ENCODE results near the gene EML3. TPM values are rescaled to one million over a fixed set of nuclear protein-coding genes. Genes with fewer than 3 reads are reported as not detected.

Gene EML3
- total RNA-seq, 4 donors from 2014 or later = 64.9 to 138 (median 93.9) TPM

DNA sequence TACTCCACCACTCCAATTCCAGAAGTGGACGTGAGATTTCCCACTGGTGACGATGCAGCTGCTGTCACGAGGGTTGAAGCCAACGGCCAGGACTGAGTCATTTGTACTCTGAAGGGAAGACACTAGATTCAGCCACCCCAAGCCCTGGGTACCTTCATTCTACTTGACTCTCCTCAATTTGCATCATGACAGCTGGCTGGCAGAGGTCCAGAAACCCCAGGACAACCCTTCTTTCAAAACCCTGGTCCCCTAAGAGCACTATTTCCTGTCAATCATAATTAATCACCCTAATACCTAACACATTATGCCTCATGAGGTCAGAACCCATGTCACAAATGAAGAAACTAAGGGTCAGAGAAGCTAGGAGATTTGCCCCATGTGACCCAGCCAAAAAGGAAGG is 4.9 kb downstream of the EML3 start:
- Histone ChIP-seq H3K36me3 (peaks cover 0 to 73% (median 0%) of the 10 kb centered on the region in 3 donors), H3K4me3 (no peak overlapping the region), H3K9me3 (no peaks in the 10 kb centered on the region), H3K27ac (no peak overlapping the region), H3K4me1 (peaks cover 6 to 61% (median 18%) of the 10 kb centered on the region in 4 donors), H3K27me3 (no peaks in the 10 kb centered on the region)
- 70% methylated on average over 4 of the region's 4 CpGs for WGBS, 2 donors
- no peak for DNase-seq (ENCODE audit: low spot score in 2 of 2)
- TF ChIP-seq, protein P1, sequence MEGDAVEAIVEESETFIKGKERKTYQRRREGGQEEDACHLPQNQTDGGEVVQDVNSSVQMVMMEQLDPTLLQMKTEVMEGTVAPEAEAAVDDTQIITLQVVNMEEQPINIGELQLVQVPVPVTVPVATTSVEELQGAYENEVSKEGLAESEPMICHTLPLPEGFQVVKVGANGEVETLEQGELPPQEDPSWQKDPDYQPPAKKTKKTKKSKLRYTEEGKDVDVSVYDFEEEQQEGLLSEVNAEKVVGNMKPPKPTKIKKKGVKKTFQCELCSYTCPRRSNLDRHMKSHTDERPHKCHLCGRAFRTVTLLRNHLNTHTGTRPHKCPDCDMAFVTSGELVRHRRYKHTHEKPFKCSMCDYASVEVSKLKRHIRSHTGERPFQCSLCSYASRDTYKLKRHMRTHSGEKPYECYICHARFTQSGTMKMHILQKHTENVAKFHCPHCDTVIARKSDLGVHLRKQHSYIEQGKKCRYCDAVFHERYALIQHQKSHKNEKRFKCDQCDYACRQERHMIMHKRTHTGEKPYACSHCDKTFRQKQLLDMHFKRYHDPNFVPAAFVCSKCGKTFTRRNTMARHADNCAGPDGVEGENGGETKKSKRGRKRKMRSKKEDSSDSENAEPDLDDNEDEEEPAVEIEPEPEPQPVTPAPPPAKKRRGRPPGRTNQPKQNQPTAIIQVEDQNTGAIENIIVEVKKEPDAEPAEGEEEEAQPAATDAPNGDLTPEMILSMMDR (IDR thresholded peaks at IDR 0.05) = no peak
- TF ChIP-seq POLR2A (IDR thresholded peaks at IDR 0.05) (no peak), EP300 (IDR thresholded peaks at IDR 0.05) (no peak)

DNA sequence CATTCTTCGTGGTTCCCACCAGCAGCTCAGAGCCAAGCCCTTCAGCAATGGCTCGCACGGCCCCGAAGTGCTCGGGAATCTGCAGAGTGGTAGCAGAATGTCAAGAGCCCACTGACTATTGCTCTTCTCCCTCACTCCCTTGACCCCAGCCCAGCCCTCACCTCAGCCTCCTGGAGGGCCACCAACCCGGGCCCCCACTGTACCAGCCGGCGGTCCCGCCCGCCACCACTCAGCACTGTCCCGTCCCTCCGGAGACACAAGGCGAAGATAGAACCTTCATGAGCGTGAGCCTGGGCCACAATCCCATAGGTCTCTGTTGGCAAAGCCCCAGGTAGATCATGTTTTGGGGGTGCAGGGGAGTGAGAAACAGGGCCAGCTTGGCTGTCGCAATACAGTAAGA is 6.7 kb downstream of the EML3 start:
- DNase-seq (ENCODE audit: low spot score in 2 of 2) = no peak
- 91 to 96% methylated on average over 15 of the region's 15 CpGs for WGBS, 2 donors
- Histone ChIP-seq H3K27ac (no peak overlapping the region), H3K4me3 (no peak overlapping the region), H3K36me3 (peaks cover 0 to 72% (median 0%) of the 10 kb centered on the region in 3 donors), H3K9me3 (no peaks in the 10 kb centered on the region), H3K4me1 (peaks cover 2 to 54% (median 11%) of the 10 kb centered on the region in 4 donors), H3K27me3 (no peaks in the 10 kb centered on the region)
- TF ChIP-seq, protein P1 (IDR thresholded peaks at IDR 0.05) = no peak
- no peak for TF ChIP-seq POLR2A (IDR thresholded peaks at IDR 0.05)
- no peak for TF ChIP-seq EP300 (IDR thresholded peaks at IDR 0.05)

DNA sequence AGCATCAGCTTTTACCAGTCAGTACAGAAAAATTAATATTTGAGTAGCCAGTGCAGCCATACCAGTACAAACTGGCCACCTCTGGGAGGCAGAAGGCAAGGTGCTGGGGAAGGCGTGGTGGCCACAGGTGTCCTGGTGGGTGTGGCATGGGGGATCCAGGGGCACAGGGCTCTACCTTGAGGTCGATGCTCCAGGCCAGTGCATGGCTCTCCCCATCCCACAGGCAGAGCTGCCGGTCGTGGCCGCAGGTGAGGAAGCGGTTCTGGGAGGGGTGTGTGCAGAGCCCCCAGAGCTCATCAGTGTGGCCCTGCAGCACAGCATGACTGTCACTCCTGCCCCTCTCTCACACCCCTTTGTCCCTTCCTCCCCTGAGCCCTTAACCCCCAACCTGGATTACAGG is 7.1 kb downstream of the EML3 start:
- no peak overlapping the region for H3K4me3 ChIP-seq
- H3K9me3 ChIP-seq = no peaks in the 10 kb centered on the region
- no peak for TF ChIP-seq EP300 (IDR thresholded peaks at IDR 0.05)
- TF ChIP-seq POLR2A (IDR thresholded peaks at IDR 0.05) = no peak
- TF ChIP-seq, protein P1 (IDR thresholded peaks at IDR 0.05) = no peak
- H3K27me3 ChIP-seq = no peaks in the 10 kb centered on the region
- H3K36me3 ChIP-seq = peaks cover 0 to 67% (median 0%) of the 10 kb centered on the region in 3 donors
- peak overlapping the region in 2 of 4 donors; percentile 98 to 99 for H3K27ac ChIP-seq
- H3K4me1 ChIP-seq = peaks cover 0 to 52% (median 8%) of the 10 kb centered on the region in 4 donors
- DNase-seq (ENCODE audit: low spot score in 2 of 2) = no peak
- WGBS, 2 donors = 80 to 88% methylated on average over 6 of the region's 6 CpGs

DNA sequence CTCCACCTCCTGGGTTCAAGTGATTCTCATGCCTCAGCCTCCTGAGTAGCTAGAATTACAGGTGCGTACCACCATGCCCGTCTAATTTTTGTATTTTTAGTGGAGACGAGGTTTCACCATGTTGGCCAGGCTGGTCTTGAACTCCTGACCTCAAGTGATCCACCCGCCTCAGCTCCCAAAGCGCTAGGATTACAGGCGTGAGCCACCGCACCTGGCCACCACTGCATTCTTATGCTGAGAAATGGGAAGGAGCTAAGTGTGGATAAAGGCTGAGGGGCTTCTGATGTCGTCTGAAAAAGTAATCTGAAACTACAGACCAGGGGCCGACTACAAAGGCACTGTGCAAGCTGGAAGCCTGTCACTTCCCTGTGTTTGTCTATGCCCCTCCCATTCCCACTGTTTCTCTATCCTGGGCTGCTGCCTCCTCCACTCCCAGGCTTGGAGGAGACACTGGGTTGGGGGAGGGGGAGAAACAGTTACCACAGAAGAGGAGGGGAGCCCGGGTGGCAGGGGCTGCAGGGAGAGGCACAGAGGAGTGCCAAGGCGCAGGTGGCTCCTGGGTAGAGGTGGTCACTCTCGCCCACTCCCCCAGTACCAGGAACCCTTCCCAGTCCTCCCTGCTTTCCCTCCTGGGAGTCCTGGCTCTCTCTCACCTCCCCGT is 8.0 kb downstream of the EML3 start:
- TF ChIP-seq POLR2A (IDR thresholded peaks at IDR 0.05) (no peak), EP300 (IDR thresholded peaks at IDR 0.05) (no peak)
- TF ChIP-seq, protein P1 (IDR thresholded peaks at IDR 0.05) = no peak
- H3K4me1 ChIP-seq = peaks cover 0 to 52% (median 15%) of the 10 kb centered on the region in 4 donors

DNA sequence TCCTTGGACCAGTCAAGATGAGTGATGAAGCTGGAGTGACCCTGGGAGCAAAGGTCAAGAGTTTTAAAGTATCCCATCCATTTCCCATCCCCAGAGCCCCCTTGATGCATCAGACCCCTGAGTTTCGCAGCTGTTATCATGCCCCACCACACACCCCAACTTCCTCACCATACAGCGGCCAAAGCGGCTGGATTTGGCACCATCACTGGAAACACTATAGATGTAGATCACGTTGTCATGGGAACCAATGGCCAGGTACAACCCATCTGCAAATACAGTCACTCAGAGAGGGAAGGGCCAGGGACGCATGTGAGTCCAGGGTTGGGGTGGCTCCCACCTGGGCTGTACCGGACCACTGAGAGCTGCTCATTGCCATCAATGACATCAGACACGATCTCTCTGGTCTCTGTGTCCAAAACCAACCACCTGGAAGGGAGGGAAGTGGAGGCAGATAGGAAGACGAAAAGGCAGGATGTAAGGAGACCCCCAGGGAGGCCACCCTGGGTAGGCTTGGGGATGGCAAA is 8.7 kb downstream of the EML3 start:
- WGBS, 2 donors = 92 to 93% methylated on average over 8 of the region's 8 CpGs
- Histone ChIP-seq H3K4me1 (peaks cover 0 to 55% (median 21%) of the 10 kb centered on the region in 4 donors), H3K36me3 (peaks cover 0 to 51% (median 0%) of the 10 kb centered on the region in 3 donors), H3K27ac (peak overlapping the region; percentile 79 to 99 (median 98)), H3K4me3 (no peak overlapping the region), H3K9me3 (no peaks in the 10 kb centered on the region), H3K27me3 (no peaks in the 10 kb centered on the region)
- no peak for DNase-seq (ENCODE audit: low spot score in 2 of 2)
- TF ChIP-seq POLR2A (IDR thresholded peaks at IDR 0.05) (no peak), EP300 (IDR thresholded peaks at IDR 0.05) (no peak)
- TF ChIP-seq, protein P1 (IDR thresholded peaks at IDR 0.05) = no peak

More for the DNA sequence above, 8.0 kb downstream of the EML3 start:
- Histone ChIP-seq H3K9me3 (no peaks in the 10 kb centered on the region), H3K27me3 (no peaks in the 10 kb centered on the region), H3K27ac (peak overlapping the region in 2 of 4 donors; percentile 98 to 99), H3K36me3 (peaks cover 0 to 58% (median 0%) of the 10 kb centered on the region in 3 donors), H3K4me3 (no peak overlapping the region)
- DNase-seq (ENCODE audit: low spot score in 2 of 2) = no peak
- WGBS, 2 donors = 71 to 72% methylated on average over 13 of the region's 13 CpGs
